ENCODE data around the gene NR6A1. TPM values are rescaled to one million over a fixed set of nuclear protein-coding genes. Genes with fewer than 3 reads are reported as not detected.

The NR6A1 gene
- total RNA-seq, 1 donor from 2014 or later = 2.3 TPM

DNA sequence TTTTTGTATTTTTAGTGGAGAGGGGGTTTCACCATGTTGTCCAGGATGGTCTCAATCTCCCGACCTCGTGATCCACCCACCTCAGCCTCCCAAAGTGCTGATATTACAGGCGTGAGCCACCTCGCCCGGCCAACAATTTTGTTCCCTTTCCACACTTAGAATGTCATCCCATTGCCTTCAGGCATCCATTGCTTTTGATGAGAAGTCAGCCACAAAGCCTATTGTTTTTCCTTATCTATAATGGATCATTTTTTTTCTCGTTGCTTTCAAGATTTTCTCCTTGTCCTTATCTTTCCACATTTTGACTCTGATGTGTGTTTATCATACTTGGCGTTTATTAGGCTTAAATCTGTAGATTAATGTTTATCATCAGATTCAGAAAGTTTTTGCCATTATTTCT lies 64.4 kb downstream of the NR6A1 start:
- intact Hi-C loops (cut with micrococcal nuclease) = no loop called here
- Mint-ChIP-seq H3K4me3 (no peak overlapping the region), H3K9me3 (no peaks in the 10 kb centered on the region), H3K36me3 (ENCODE audit: low read depth) (no peaks in the 10 kb centered on the region), H3K4me1 (no peaks in the 10 kb centered on the region), H3K27me3 (peaks cover 21% of the 10 kb centered on the region), H3K27ac (no peak overlapping the region)
- no peak for DNase-seq

DNA sequence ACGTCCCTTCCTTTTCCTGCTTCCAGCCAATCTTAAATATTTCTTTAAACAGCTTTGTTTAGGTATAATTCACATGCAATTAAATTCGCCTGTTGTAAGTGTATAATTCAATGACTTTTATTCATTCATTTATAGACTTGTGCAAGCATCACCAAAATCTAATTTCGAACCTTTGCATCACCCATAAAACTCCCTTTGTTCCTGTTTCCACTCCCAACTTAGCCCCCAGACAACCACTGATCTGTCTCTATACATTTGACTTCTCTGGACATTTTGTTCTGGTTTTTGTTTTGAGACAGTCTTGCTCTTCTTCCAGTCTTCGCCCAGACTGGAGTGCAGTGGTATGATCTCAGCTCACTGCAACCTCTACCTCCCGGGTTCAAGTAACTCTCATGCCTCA lies 71.5 kb downstream of the NR6A1 start:
- Mint-ChIP-seq H3K9me3 (no peaks in the 10 kb centered on the region), H3K4me3 (no peak overlapping the region), H3K27ac (no peak overlapping the region)

DNA sequence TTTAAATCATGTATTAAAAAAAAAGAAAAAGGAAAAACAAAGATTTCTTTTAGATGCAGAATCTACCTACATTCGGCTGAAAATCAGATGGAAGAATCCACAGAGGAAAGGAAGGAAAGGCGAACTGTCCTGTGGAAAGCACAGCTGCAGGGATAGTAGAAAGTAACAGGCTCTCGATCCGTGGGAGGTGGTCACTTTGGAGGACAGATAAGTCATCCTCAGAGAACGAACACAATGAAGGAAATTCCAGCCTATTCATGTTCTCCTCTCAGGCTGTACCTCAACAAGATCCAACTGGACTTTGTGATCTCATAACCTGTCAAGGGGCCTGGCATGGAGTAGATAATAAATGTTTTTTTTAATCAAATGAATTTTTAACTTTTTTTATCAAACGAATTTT lies 72.8 kb downstream of the NR6A1 start:
- DNase-seq = peak; percentile 35
- Mint-ChIP-seq H3K4me3 (no peak overlapping the region), H3K9me3 (no peaks in the 10 kb centered on the region), H3K36me3 (ENCODE audit: low read depth) (no peaks in the 10 kb centered on the region), H3K27me3 (no peaks in the 10 kb centered on the region), H3K27ac (no peak overlapping the region), H3K4me1 (no peaks in the 10 kb centered on the region)
- intact Hi-C loops (cut with micrococcal nuclease) = no loop called here

More for the DNA sequence above, 71.5 kb downstream of the NR6A1 start:
- no peaks in the 10 kb centered on the region for H3K36me3 Mint-ChIP-seq (ENCODE audit: low read depth)
- H3K27me3 Mint-ChIP-seq = no peaks in the 10 kb centered on the region
- H3K4me1 Mint-ChIP-seq = no peaks in the 10 kb centered on the region
- DNase-seq = peak; percentile 41
- intact Hi-C loops (cut with micrococcal nuclease) = no loop called here

DNA sequence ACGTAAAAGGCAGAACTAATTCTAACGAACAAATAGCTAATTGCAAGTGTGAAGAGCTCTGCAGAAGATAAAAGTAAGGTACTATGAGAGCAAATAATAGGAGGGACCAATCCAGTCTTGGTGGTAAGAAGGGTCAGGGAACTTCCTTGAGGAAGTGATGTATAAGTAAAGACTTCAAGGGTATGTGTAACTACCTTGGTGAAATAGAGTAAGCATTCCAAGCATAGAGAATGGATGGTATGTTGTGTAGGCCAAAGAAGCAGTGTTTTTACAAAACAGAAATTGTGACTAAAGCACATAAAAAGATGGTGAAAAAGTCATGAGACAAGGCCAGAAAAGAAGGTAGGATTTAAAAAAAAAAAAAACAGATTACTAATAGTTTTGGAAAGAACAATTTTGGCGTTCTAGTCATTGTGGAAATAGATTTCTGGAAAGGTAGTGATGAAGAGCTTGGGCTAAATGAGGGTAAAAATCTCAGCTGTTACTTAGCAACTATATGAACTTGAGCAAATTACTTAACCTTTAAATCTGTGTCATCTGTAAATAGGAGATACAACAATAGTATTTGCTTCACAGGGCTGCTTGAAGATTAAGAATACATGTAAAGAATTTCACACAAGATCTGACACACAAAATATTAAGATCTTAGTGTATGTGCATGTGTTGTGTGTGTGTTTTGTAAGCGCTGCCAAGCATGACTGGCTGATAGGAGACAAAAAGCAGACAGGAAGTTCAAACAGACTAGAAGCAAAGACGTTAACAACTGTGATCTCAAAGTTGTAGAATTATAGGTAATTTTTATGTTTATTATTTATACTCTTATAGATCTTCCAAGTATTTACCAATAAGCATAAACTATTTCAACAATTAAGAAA lies 73.5 kb downstream of the NR6A1 start:
- Mint-ChIP-seq H3K27me3 (no peaks in the 10 kb centered on the region), H3K4me3 (no peak overlapping the region), H3K27ac (no peak overlapping the region), H3K4me1 (no peaks in the 10 kb centered on the region), H3K36me3 (ENCODE audit: low read depth) (no peaks in the 10 kb centered on the region), H3K9me3 (no peaks in the 10 kb centered on the region)
- intact Hi-C loops (cut with micrococcal nuclease) = no loop called here
- DNase-seq = peak; percentile 29

GRCh38 chr9:124696101-124696500 lies 75.0 kb downstream of the NR6A1 start:
- no peak overlapping the region for H3K27ac Mint-ChIP-seq
- no peaks in the 10 kb centered on the region for H3K36me3 Mint-ChIP-seq (ENCODE audit: low read depth)
- no peaks in the 10 kb centered on the region for H3K9me3 Mint-ChIP-seq
- intact Hi-C loops (cut with micrococcal nuclease) = no loop called here
- H3K4me3 Mint-ChIP-seq = no peak overlapping the region
- H3K27me3 Mint-ChIP-seq = no peaks in the 10 kb centered on the region
- no peak for DNase-seq
- H3K4me1 Mint-ChIP-seq = no peaks in the 10 kb centered on the region

DNA sequence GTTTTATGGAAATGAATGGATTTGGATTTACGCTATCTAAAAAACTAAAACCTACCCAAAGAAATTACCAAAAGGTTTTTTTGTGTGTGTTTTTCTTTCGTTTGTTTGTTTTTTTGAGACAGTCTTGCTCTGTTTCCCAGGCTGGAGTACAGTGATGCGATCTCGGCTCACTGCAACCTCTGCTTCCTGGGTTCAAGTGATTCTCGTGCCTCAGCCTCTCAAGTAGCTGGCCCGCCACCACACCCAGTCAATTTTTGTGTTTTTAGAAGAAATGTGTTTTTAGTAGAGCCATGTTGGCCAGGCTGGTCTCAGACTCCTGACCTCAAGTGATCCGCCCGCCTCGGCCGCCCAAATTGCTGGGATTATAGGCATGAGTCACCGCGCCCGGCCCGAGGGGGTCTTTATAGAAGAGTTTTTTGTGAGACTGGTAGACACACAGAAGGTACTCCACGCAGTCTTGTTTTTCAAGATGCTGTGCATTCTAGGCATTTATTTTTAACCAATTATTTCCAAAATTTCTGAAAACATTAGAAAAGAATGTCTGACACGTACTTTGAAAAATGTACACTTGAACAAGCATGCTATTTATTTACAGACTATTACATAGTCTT lies 75.7 kb downstream of the NR6A1 start:
- Mint-ChIP-seq H3K9me3 (no peaks in the 10 kb centered on the region), H3K27ac (no peak overlapping the region), H3K4me3 (no peak overlapping the region), H3K36me3 (ENCODE audit: low read depth) (no peaks in the 10 kb centered on the region), H3K4me1 (no peaks in the 10 kb centered on the region), H3K27me3 (no peaks in the 10 kb centered on the region)
- DNase-seq = no peak
- intact Hi-C loops (cut with micrococcal nuclease) = no loop called here

DNA sequence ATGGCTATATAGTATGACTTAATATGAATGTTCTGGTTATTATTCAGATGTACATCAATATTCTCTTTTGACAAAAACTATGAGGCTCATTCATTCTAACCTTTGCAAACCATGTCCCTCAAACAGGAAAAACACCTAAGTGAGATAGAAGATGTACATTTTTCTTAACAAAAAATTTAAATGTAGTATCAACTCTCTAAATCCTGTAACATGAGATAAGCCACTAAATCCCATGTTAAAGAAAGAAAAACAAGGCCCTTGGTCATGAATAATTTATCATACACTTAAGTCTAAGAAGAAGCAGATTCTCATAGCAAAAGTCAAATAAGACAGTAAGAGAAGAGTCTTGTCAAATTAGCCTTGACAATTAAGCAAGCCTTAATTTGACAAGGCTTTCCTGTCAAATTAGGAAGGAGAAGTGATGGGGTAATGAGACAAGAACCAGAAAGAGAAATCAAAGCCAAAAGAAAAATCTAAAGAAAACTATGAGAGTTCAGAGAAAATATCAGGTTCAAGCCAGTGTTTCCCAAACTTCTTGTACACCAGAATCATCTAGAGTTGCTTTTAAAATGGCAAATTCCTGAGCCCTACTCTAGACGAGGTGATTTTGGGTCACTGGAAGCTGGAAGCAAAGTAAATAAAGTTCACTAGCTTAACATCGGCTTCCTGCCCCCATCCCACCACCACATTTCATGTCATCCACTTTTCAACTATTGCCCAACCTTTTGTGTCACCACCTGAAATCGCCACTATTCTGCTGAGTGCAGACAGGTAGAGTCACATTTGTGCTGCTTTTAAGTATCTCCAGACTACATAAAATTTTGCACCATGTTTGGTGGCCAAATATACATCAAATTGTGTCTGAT lies 76.5 kb downstream of the NR6A1 start:
- intact Hi-C loops (cut with micrococcal nuclease) = no loop called here
- peaks cover 4% of the 10 kb centered on the region for H3K27me3 Mint-ChIP-seq
- no peaks in the 10 kb centered on the region for H3K36me3 Mint-ChIP-seq (ENCODE audit: low read depth)
- no peak for DNase-seq
- no peaks in the 10 kb centered on the region for H3K9me3 Mint-ChIP-seq
- H3K4me1 Mint-ChIP-seq = no peaks in the 10 kb centered on the region
- H3K27ac Mint-ChIP-seq = no peak overlapping the region
- H3K4me3 Mint-ChIP-seq = no peak overlapping the region

DNA sequence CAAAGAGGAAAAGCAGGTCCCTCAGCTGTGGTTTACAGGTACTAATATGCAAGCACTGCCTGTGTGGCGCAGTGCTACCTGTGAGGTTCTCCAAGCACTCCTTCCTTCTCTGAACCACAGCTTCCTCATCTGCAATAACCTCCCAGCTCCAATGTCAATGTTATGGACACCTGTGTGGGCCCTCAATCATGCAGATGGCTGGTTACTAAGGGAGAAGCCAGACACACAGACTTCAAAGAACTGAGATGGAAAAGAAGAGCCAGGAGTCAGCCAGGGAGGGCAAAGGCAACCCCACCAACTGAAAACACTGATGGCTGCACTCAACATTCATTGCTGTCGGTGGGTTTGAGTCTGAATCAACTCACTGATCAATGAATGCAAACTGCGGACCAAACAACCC lies 77.7 kb downstream of the NR6A1 start:
- Mint-ChIP-seq H3K27ac (no peak overlapping the region), H3K4me3 (no peak overlapping the region), H3K9me3 (no peaks in the 10 kb centered on the region), H3K4me1 (no peaks in the 10 kb centered on the region), H3K27me3 (peaks cover 7% of the 10 kb centered on the region), H3K36me3 (ENCODE audit: low read depth) (no peaks in the 10 kb centered on the region)
- intact Hi-C loops (cut with micrococcal nuclease) = no loop called here
- DNase-seq = no peak

GRCh38 chr9:124688238-124688904 lies 82.7 kb downstream of the NR6A1 start:
- Mint-ChIP-seq H3K4me1 (no peaks in the 10 kb centered on the region), H3K27ac (no peak overlapping the region), H3K36me3 (ENCODE audit: low read depth) (no peaks in the 10 kb centered on the region), H3K9me3 (no peaks in the 10 kb centered on the region), H3K27me3 (peaks cover 11% of the 10 kb centered on the region), H3K4me3 (no peak overlapping the region)
- intact Hi-C loops (cut with micrococcal nuclease) = no loop called here
- DNase-seq = no peak

GRCh38 chr9:124686918-124687317 lies 84.2 kb downstream of the NR6A1 start:
- no peak overlapping the region for H3K27ac Mint-ChIP-seq
- intact Hi-C loops (cut with micrococcal nuclease) = no loop called here
- DNase-seq = no peak
- H3K4me3 Mint-ChIP-seq = no peak overlapping the region
- H3K27me3 Mint-ChIP-seq = peaks cover 17% of the 10 kb centered on the region
- H3K9me3 Mint-ChIP-seq = no peaks in the 10 kb centered on the region
- no peaks in the 10 kb centered on the region for H3K4me1 Mint-ChIP-seq
- H3K36me3 Mint-ChIP-seq (ENCODE audit: low read depth) = no peaks in the 10 kb centered on the region

DNA sequence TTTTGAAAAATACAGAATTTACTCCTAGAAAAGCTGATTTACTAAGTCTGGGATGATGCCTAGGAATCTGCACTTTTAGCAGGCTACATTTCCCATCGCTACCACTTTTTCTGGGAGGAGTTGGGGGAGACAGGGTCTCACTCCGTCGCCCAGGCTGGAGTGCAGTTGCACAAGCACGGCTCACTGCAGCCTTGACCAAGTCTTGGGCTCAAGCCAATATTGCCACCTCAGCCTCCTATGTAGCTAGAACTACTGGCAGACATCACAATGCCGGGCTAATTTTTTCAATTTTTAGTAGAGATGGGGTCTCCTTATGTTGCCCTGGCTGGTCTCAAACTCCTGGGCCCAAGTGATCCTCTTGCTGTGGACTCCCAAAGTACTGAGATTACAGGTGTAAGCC lies 85.9 kb downstream of the NR6A1 start:
- Mint-ChIP-seq H3K36me3 (ENCODE audit: low read depth) (no peaks in the 10 kb centered on the region), H3K27me3 (peaks cover 19% of the 10 kb centered on the region), H3K4me1 (no peaks in the 10 kb centered on the region), H3K4me3 (no peak overlapping the region), H3K27ac (no peak overlapping the region), H3K9me3 (no peaks in the 10 kb centered on the region)
- DNase-seq = no peak
- intact Hi-C loops (cut with micrococcal nuclease) = no loop called here

DNA sequence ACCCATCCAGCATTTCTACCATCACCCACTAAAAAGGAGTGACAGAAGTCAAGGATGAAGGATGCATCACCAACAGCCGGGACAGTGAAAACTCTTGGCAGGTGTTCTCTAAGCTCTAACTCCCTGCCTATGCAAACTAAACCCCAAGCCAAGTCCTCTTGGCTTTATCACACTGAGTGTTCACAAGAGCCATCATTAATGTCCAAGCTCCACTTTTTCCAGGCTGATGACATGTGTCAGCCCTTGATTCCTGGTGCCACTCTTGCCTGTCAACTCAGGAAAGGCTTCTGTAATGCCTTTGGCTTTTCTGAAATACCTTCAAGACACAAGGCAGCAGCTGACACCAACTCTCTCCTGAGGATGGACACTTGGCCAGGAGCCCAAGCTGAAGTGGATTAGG lies 86.9 kb downstream of the NR6A1 start:
- Mint-ChIP-seq H3K27me3 (peaks cover 13% of the 10 kb centered on the region), H3K4me3 (no peak overlapping the region), H3K27ac (no peak overlapping the region), H3K4me1 (no peaks in the 10 kb centered on the region), H3K9me3 (no peaks in the 10 kb centered on the region), H3K36me3 (ENCODE audit: low read depth) (no peaks in the 10 kb centered on the region)
- intact Hi-C loops (cut with micrococcal nuclease) = no loop called here
- DNase-seq = no peak

GRCh38 chr9:124683043-124683442 lies 88.1 kb downstream of the NR6A1 start:
- Mint-ChIP-seq H3K36me3 (ENCODE audit: low read depth) (no peaks in the 10 kb centered on the region), H3K9me3 (no peaks in the 10 kb centered on the region), H3K27me3 (peaks cover 10% of the 10 kb centered on the region), H3K4me3 (no peak overlapping the region), H3K4me1 (no peaks in the 10 kb centered on the region), H3K27ac (no peak overlapping the region)
- DNase-seq = no peak
- intact Hi-C loops (cut with micrococcal nuclease) = no loop called here
